Activated CD4-positive, CD25-positive, alpha-beta regulatory T cell treated with anti-CD3 and anti-CD28 coated beads, Interleukin-2, amount 50 U/mL, for 16 hours (primary cell): ENCODE data around the gene HOXA11.

Experiments
- DNase-seq: peaks from one replicate; pipeline ENCODE4 v3.0.0-alpha.2; 2020; ENCODE audit warnings: low read depth, low spot score

Gene HOXA11

GRCh38 chr7:27185013-27185853 lies at the start of gene HOXA11:
Gene HOXA11, minus strand, starts transcription at chr7:27185232. Its CDS starts 88 bp downstream, at chr7:27185144.
- DNase-seq: no peak

- no peak for DNase-seq
Measured at GRCh38 chr7:27229448-27229847, 44.4 kb upstream of the HOXA11 start.

GRCh38 chr7:27224983-27225934 lies 40.2 kb upstream of the HOXA11 start:
- DNase-seq: no peak

GRCh38 chr7:27223941-27224575 lies 39.0 kb upstream of the HOXA11 start:
- no peak for DNase-seq

GRCh38 chr7:27221201-27221797 lies 36.3 kb upstream of the HOXA11 start:
- DNase-seq: no peak

GRCh38 chr7:27220440-27220955 lies 35.5 kb upstream of the HOXA11 start:
- DNase-seq: no peak

- no peak for DNase-seq
Measured at GRCh38 chr7:27219821-27220220, 34.8 kb upstream of the HOXA11 start.

GRCh38 chr7:27217951-27218350 lies 32.9 kb upstream of the HOXA11 start:
- no peak for DNase-seq

- no peak for DNase-seq
Measured at GRCh38 chr7:27215356-27215755, 30.3 kb upstream of the HOXA11 start.

- no peak for DNase-seq
Measured at GRCh38 chr7:27214239-27214950, 29.4 kb upstream of the HOXA11 start.

GRCh38 chr7:27213433-27214238 lies 28.6 kb upstream of the HOXA11 start:
- no peak for DNase-seq

GRCh38 chr7:27212497-27213432 lies 27.7 kb upstream of the HOXA11 start:
- no peak for DNase-seq

- no peak for DNase-seq
Measured at GRCh38 chr7:27211764-27212204, 26.8 kb upstream of the HOXA11 start.

- DNase-seq: no peak
Measured at GRCh38 chr7:27211084-27211446, 26.0 kb upstream of the HOXA11 start.

GRCh38 chr7:27210441-27211083 lies 25.5 kb upstream of the HOXA11 start:
- DNase-seq: no peak

GRCh38 chr7:27209933-27210440 lies 25.0 kb upstream of the HOXA11 start:
- no peak for DNase-seq

GRCh38 chr7:27208998-27209397 lies 24.0 kb upstream of the HOXA11 start:
- no peak for DNase-seq
